ENCODE results near the gene TNFSF13. TPM values are rescaled to one million over a fixed set of nuclear protein-coding genes. Genes with fewer than 3 reads are reported as not detected.
A peak's percentile ranks its signal among the peaks of the same experiment; 100 is the strongest.

The TNFSF13 gene
- total RNA-seq, 2 experiments from 2014 or later: 1.1 to 1.7 TPM

- H3K4me1 ChIP-seq (ENCODE audit: insufficient read depth, low read length): peaks cover 62% of the 10 kb centered on the region
- H3K27ac Mint-ChIP-seq: peak within 1 kb of the TSS; percentile 88
Measured at GRCh38 chr17:7548585-7549400, 9.8 kb upstream of the TNFSF13 start, which contains the start of gene TNFSF12. Gene TNFSF12, plus strand, starts transcription at chr17:7549058. Its CDS starts 96 bp downstream, at chr17:7549154.

GRCh38 chr17:7549401-7550055, 9.0 kb upstream of the TNFSF13 start:
- intact Hi-C loops (cut with DNase I, micrococcal nuclease): loop anchor here in 1 of 2 experiments (2.0 kb wide), 1 partner anchor 15 kb away; no protein-coding TSS in a partner anchor
- CTCF ChIA-PET: interaction anchor here (1.2 to 4.4 kb wide), 3 partner anchors 11 to 113 kb away, joined by 4 to 32 read pairs (median 11); no protein-coding TSS in a partner anchor
- H3K27ac ChIP-seq (ENCODE audit: low read depth in 1 of 2, low read length in 2 of 2): peak overlapping the region; percentile 36 to 47
- Mint-ChIP-seq H3K27me3 (no peaks in the 10 kb centered on the region), H3K4me1 (ENCODE audit: low read depth) (peaks cover 54% of the 10 kb centered on the region), H3K4me3 (peak overlapping the region; percentile 91), H3K36me3 (ENCODE audit: low read depth) (peaks cover 10% of the 10 kb centered on the region), H3K27ac (peak overlapping the region; percentile 77), H3K9me3 (no peaks in the 10 kb centered on the region)
- DNase-seq (peak in 13 of 14 experiments; percentile 21 to 76 (median 45)), ATAC-seq (ENCODE audit: poor library complexity) (peak; percentile 64)
- POLR2A ChIA-PET: interaction anchor here (1.0 to 3.3 kb wide), 8 partner anchors 8 to 137 kb away, joined by 3 to 19 read pairs (median 6); partner anchors contain the start of genes FXR2, MPDU1, POLR2A and SENP3
- H3K9me3 ChIP-seq (ENCODE audit: control insufficient read depth in 1 of 2, insufficient read depth in 1 of 2, low read length in 2 of 2): no peaks in the 10 kb centered on the region
- no peaks in the 10 kb centered on the region for H3K27me3 ChIP-seq (ENCODE audit: control insufficient read depth in 1 of 2, insufficient read depth in 2 of 2, low read length in 2 of 2)
- H3K36me3 ChIP-seq (ENCODE audit: insufficient read depth, low read length): peaks cover 10% of the 10 kb centered on the region
- peaks cover 67% of the 10 kb centered on the region for H3K4me1 ChIP-seq (ENCODE audit: insufficient read depth, low read length)
- peak overlapping the region; percentile 87 for H3K4me3 ChIP-seq (ENCODE audit: low read length)
- no peak for TF ChIP-seq CTCF (IDR thresholded peaks at IDR 0.05)

More at GRCh38 chr17:7548585-7549400, 9.8 kb upstream of the TNFSF13 start, which contains the start of gene TNFSF12:
- Histone ChIP-seq H3K27ac (ENCODE audit: low read depth in 1 of 2, low read length in 2 of 2) (peak within 1 kb of the TSS; percentile 36 to 60), H3K36me3 (ENCODE audit: insufficient read depth, low read length) (peaks cover 10% of the 10 kb centered on the region), H3K27me3 (ENCODE audit: control insufficient read depth in 1 of 2, insufficient read depth in 2 of 2, low read length in 2 of 2) (no peaks in the 10 kb centered on the region), H3K4me3 (ENCODE audit: low read length) (peak within 1 kb of the TSS; percentile 87), H3K9me3 (ENCODE audit: control insufficient read depth in 1 of 2, insufficient read depth in 1 of 2, low read length in 2 of 2) (no peaks in the 10 kb centered on the region)
- DNase-seq (peak; percentile 22 to 77 (median 56)), ATAC-seq (ENCODE audit: poor library complexity) (peak; percentile 19)
- Mint-ChIP-seq H3K9me3 (no peaks in the 10 kb centered on the region), H3K4me3 (peak within 1 kb of the TSS; percentile 91), H3K27me3 (no peaks in the 10 kb centered on the region), H3K4me1 (ENCODE audit: low read depth) (peaks cover 50% of the 10 kb centered on the region), H3K36me3 (ENCODE audit: low read depth) (peaks cover 10% of the 10 kb centered on the region)
- TF ChIP-seq CTCF (IDR thresholded peaks at IDR 0.05): no peak
- ChIA-PET POLR2A (interaction anchor here (1.1 to 3.3 kb wide), 7 partner anchors 9 to 138 kb away, joined by 3 to 19 read pairs (median 6); partner anchors contain the start of genes FXR2, MPDU1, POLR2A and SENP3), CTCF (interaction anchor here (1.1 to 4.4 kb wide), 3 partner anchors 12 to 112 kb away, joined by 3 to 32 read pairs (median 11); no protein-coding TSS in a partner anchor)
- intact Hi-C loops (cut with DNase I, micrococcal nuclease): loop anchor here in 1 of 2 experiments (2.0 kb wide), 1 partner anchor 14 kb away; no protein-coding TSS in a partner anchor

GRCh38 chr17:7550344-7550743, 8.2 kb upstream of the TNFSF13 start:
- Histone ChIP-seq H3K36me3 (ENCODE audit: insufficient read depth, low read length) (peaks cover 10% of the 10 kb centered on the region), H3K9me3 (ENCODE audit: control insufficient read depth in 1 of 2, insufficient read depth in 1 of 2, low read length in 2 of 2) (no peaks in the 10 kb centered on the region), H3K4me1 (ENCODE audit: insufficient read depth, low read length) (peaks cover 76% of the 10 kb centered on the region), H3K27me3 (ENCODE audit: control insufficient read depth in 1 of 2, insufficient read depth in 2 of 2, low read length in 2 of 2) (no peaks in the 10 kb centered on the region), H3K27ac (ENCODE audit: low read depth in 1 of 2, low read length in 2 of 2) (peak overlapping the region; percentile 36 to 47), H3K4me3 (ENCODE audit: low read length) (no peak overlapping the region)
- Mint-ChIP-seq H3K27ac (peak overlapping the region; percentile 77), H3K27me3 (no peaks in the 10 kb centered on the region), H3K9me3 (no peaks in the 10 kb centered on the region), H3K4me1 (ENCODE audit: low read depth) (peaks cover 59% of the 10 kb centered on the region), H3K36me3 (ENCODE audit: low read depth) (peaks cover 10% of the 10 kb centered on the region), H3K4me3 (peak overlapping the region; percentile 91)
- POLR2A ChIA-PET: interaction anchor here (1.0 to 3.3 kb wide), 5 partner anchors 11 to 137 kb away, joined by 3 to 19 read pairs (median 8); partner anchors contain the start of genes MPDU1, SENP3, TP53 and WRAP53
- DNase-seq (no peak), ATAC-seq (ENCODE audit: poor library complexity) (no peak)
- intact Hi-C loops (cut with DNase I, micrococcal nuclease): no loop called here
- no peak for TF ChIP-seq CTCF (IDR thresholded peaks at IDR 0.05)
- CTCF ChIA-PET: interaction anchor here (1.2 to 2.6 kb wide), 2 partner anchors 39 to 114 kb away, joined by 4 to 11 read pairs; no protein-coding TSS in a partner anchor

All from CD4-positive, alpha-beta T cell (primary cell).